Measurements from ENCODE around the gene IPO4. TPM values are rescaled to one million over a fixed set of nuclear protein-coding genes. Genes with fewer than 3 reads are reported as not detected.

IPO4 gene
- total and polyA plus RNA-seq, 2 experiments from 2014 or later: 34.2 to 105 TPM

- peaks cover 64% of the 10 kb centered on the region for H3K36me3 Mint-ChIP-seq (ENCODE audit: low read depth)
- Histone ChIP-seq H3K79me2 (replicated peaks; ENCODE audit: insufficient read depth) (no peaks in the 10 kb centered on the region), H3K4me1 (ENCODE audit: insufficient read depth) (no peaks in the 10 kb centered on the region), H3K27ac (ENCODE audit: low read depth) (no peak overlapping the region), H3K27me3 (ENCODE audit: insufficient read depth) (no peaks in the 10 kb centered on the region), H2AFZ (no peak overlapping the region), H3K36me3 (ENCODE audit: insufficient read depth) (no peaks in the 10 kb centered on the region; the same call in 1 of the 2 replicates), H3F3A (replicated peaks; ENCODE audit: low read depth) (no peaks in the 10 kb centered on the region), H3K9me2 (ENCODE audit: insufficient read depth) (no peaks in the 10 kb centered on the region), H4K20me1 (replicated peaks; ENCODE audit: insufficient read depth) (no peaks in the 10 kb centered on the region; the same call in none of the 2 replicates), H3K4me3 (no peak overlapping the region), H3K4me2 (no peak overlapping the region)
- no peak overlapping the region for H3K4me3 Mint-ChIP-seq
- H3K9me3 Mint-ChIP-seq: peaks cover 3% of the 10 kb centered on the region; the same call in 2 of the 3 replicates
- H3K4me1 Mint-ChIP-seq: no peaks in the 10 kb centered on the region
- H3K27ac Mint-ChIP-seq: peak overlapping the region; percentile 78
- ATAC-seq: no peak
- DNase-seq (ENCODE audit: low spot score): no peak
- peaks cover 26% of the 10 kb centered on the region for H3K27me3 Mint-ChIP-seq (ENCODE audit: insufficient read depth, low read depth, poor library complexity)
- TF ChIP-seq ZNF114 (CRISPR knock-in tag; IDR thresholded peaks at IDR 0.05): no peak
- TF ChIP-seq CREB1 (CRISPR knock-in tag; IDR thresholded peaks at IDR 0.05; ENCODE audit: low read depth): no peak
- TF ChIP-seq EZH2 (IDR thresholded peaks at IDR 0.05; ENCODE audit: low read depth, unreplicated experiment): no peak
- TF ChIP-seq POLR2AphosphoS5 (IDR thresholded peaks at IDR 0.05; ENCODE audit: low read depth): no peak
- TF ChIP-seq CTCF (conservative IDR thresholded peaks at IDR 0.05; ENCODE audit: low read depth in 2 of 2): no peak
- TF ChIP-seq, protein P1, sequence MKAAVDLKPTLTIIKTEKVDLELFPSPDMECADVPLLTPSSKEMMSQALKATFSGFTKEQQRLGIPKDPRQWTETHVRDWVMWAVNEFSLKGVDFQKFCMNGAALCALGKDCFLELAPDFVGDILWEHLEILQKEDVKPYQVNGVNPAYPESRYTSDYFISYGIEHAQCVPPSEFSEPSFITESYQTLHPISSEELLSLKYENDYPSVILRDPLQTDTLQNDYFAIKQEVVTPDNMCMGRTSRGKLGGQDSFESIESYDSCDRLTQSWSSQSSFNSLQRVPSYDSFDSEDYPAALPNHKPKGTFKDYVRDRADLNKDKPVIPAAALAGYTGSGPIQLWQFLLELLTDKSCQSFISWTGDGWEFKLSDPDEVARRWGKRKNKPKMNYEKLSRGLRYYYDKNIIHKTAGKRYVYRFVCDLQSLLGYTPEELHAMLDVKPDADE (IDR thresholded peaks at IDR 0.05): no peak
- TF ChIP-seq STAT1 (IDR thresholded peaks at IDR 0.05; ENCODE audit: unreplicated experiment): no peak
- no peak for TF ChIP-seq REST (IDR thresholded peaks at IDR 0.05; ENCODE audit: unreplicated experiment)
- no peak for TF ChIP-seq ZNF331 (CRISPR knock-in tag; IDR thresholded peaks at IDR 0.05; ENCODE audit: low read depth)
- no peak for TF ChIP-seq JUNB (IDR thresholded peaks at IDR 0.05; ENCODE audit: unreplicated experiment)
- no peak for TF ChIP-seq EZH2phosphoT487 (IDR thresholded peaks at IDR 0.05; ENCODE audit: unreplicated experiment)
- TF ChIP-seq ZNF462 (CRISPR knock-in tag; IDR thresholded peaks at IDR 0.05): no peak
Measured at GRCh38 chr14:24179294-24179960, 9.2 kb downstream of the IPO4 start.
